Psoas muscle (tissue), 8 donors: ENCODE measurements around the gene PPM1H. TPM values are rescaled to one million over a fixed set of nuclear protein-coding genes. Genes with fewer than 3 reads are reported as not detected.
"Not testable (repeated sequence)": the region's sequence is repeated elsewhere in the genome, so short reads cannot be mapped to it uniquely, and the experiment has no call there.

Source experiments
- ATAC-seq, 4 donors: fragments of 200-7000 bp; cut with Tn5 transposase; one replicate each; pipeline ENCODE4 v1.9.1; 2020; ENCODE audit warnings: moderate library complexity in 3 of 4, mild to moderate bottlenecking in 2 of 4
- DNase-seq, 2 donors: peaks; one replicate each; pipeline ENCODE4 v3.0.0-alpha.2; 2020
- H3K27ac ChIP-seq: fragments of 200-600 bp; one replicate; pipeline ENCODE4 v1.8.0; 2022
- H3K27me3 ChIP-seq, 3 donors: fragments of 200-600 bp in 1 of 3; one replicate each; pipeline versions ENCODE4 v1.6.1 to v1.8.0; 2013 to 2022; ENCODE audit warnings: low read length in 2 of 3, mild to moderate bottlenecking in 2 of 3, moderate library complexity in 1 of 3; ENCODE audit not compliant: insufficient read depth in 3 of 3
- H3K36me3 ChIP-seq, 2 donors: fragments of 200-600 bp in 1 of 2; one replicate each; pipeline versions ENCODE4 v1.6.1 to v1.8.0; 2013 to 2022; ENCODE audit warnings: low read depth in 1 of 2, mild to moderate bottlenecking in 1 of 2, moderate library complexity in 1 of 2; ENCODE audit not compliant: insufficient read depth in 1 of 2
- H3K4me1 ChIP-seq: fragments of 200-600 bp; one replicate; pipeline ENCODE4 v1.8.0; 2022
- H3K4me3 ChIP-seq: fragments of 200-600 bp; one replicate; pipeline ENCODE4 v1.8.0; 2022; ENCODE audit warnings: mild to moderate bottlenecking
- H3K9me3 ChIP-seq: fragments of 200-600 bp; one replicate; pipeline ENCODE4 v1.8.0; 2022
- CTCF ChIP-seq: fragments of 200-600 bp; IDR thresholded peaks from one replicate; pipeline ENCODE4 v1.8.0; 2022; ENCODE audit warnings: antibody characterized with exemption
- WGBS, 3 donors: extraction: QIAGEN DNeasy Blood & Tissue Kit; methylation state at CpG; one replicate each; pipeline versions ENCODE4 v1.1.6 to v1.1.7; 2013; 5-methylcytosine and 5-hydroxymethylcytosine counted together
- intact Hi-C, 2 donors: fragments of 100-400 bp; cut with DNase I; formaldehyde crosslinking; loops; one replicate each; pipeline versions ENCODE4 v1.11.0 to v1.14.2; 2022
- polyA plus RNA-seq, 3 donors: library from polyadenylated mRNA; stranded (reverse); fragments of 200-250 nt; gene quantifications; one replicate each; pipeline ENCODE4 v1.2.3, GENCODE V29; 2013
- total RNA-seq, 4 donors: library from RNA; stranded (reverse); fragmentation: NEBNext Ultra II Directional in 2 of 4; extraction: Animal tissue kit (Norgen Biotek cat#: 25700) in 2 of 4; gene quantifications; one replicate each; pipeline versions ENCODE4 v1.2.1 to v1.2.4, GENCODE V29; 2021 to 2023
- donor health status: healthy with polysubstance abuse.
- donor health status: DM: no; HTN: no; CAD: no; lungs with moderate emphysema.
- donor health status: Bipolar disorder and iron deficiency.
- donor health status: healthy.
- donor health status: DM: yes; HTN: yes; CAD: no.
- donor health status: DM: no; HTN: no; CAD: no.
- donor health status: DM: no; HTN: no; CAD: no.
- donor health status: DM: yes; HTN: yes; CAD: no.

PPM1H gene
- total and polyA plus RNA-seq, 7 donors = 0.65 to 4.3 (median 1.8) TPM

- Histone ChIP-seq H3K36me3 (no peaks in the 10 kb centered on the region), H3K4me1 (peaks cover 11% of the 10 kb centered on the region), H3K27me3 (no peaks in the 10 kb centered on the region), H3K4me3 (no peak overlapping the region), H3K9me3 (no peaks in the 10 kb centered on the region), H3K27ac (no peak overlapping the region)
- TF ChIP-seq CTCF = no peak
- intact Hi-C loops = loop anchor here in 1 of 2 donors (1.0 kb wide), 1 partner anchor 45 kb away; no protein-coding TSS in a partner anchor
- 26 to 34% (median 30%) methylated on average over 11 of the region's 11 CpGs for WGBS, 3 donors
- no peak for ATAC-seq
- no peak for DNase-seq
Measured at GRCh38 chr12:62731055-62731820, 203.7 kb downstream of the PPM1H start.

- Histone ChIP-seq H3K36me3 (no peaks in the 10 kb centered on the region), H3K4me3 (no peak overlapping the region), H3K27ac (no peak overlapping the region), H3K4me1 (peaks cover 11% of the 10 kb centered on the region), H3K9me3 (no peaks in the 10 kb centered on the region), H3K27me3 (no peaks in the 10 kb centered on the region)
- 37 to 64% (median 54%) methylated on average over 2 of the region's 2 CpGs for WGBS, 3 donors
- no peak for TF ChIP-seq CTCF
- intact Hi-C loops = loop anchor here in 1 of 2 donors (1.0 kb wide), 1 partner anchor 44 kb away; no protein-coding TSS in a partner anchor
- DNase-seq = no peak
- ATAC-seq = no peak
Measured at GRCh38 chr12:62730649-62731048, 204.3 kb downstream of the PPM1H start.

GRCh38 chr12:62729579-62730544, 205.1 kb downstream of the PPM1H start:
- intact Hi-C loops, H3K4me3 ChIP-seq, H3K36me3 ChIP-seq, ATAC-seq, H3K27me3 ChIP-seq, DNase-seq, H3K9me3 ChIP-seq, H3K27ac ChIP-seq: not testable (repeated sequence)
- 86 to 89% (median 88%) methylated on average over 13 of the region's 13 CpGs for WGBS, 3 donors
- peaks cover 11% of the 10 kb centered on the region for H3K4me1 ChIP-seq

GRCh38 chr12:62728741-62729140, 206.2 kb downstream of the PPM1H start:
- ATAC-seq = no peak
- H3K9me3 ChIP-seq = no peaks in the 10 kb centered on the region
- DNase-seq = no peak
- WGBS, 3 donors = 71 to 97% (median 94%) methylated on average over 2 of the region's 2 CpGs
- H3K36me3 ChIP-seq = no peaks in the 10 kb centered on the region
- H3K27me3 ChIP-seq = no peaks in the 10 kb centered on the region
- no peak overlapping the region for H3K27ac ChIP-seq
- no peak overlapping the region for H3K4me3 ChIP-seq
- no peak for TF ChIP-seq CTCF
- H3K4me1 ChIP-seq = peaks cover 11% of the 10 kb centered on the region
- intact Hi-C loops = no loop called here

GRCh38 chr12:62726471-62726980, 208.4 kb downstream of the PPM1H start:
- no peaks in the 10 kb centered on the region for H3K9me3 ChIP-seq
- no peaks in the 10 kb centered on the region for H3K27me3 ChIP-seq
- H3K4me3 ChIP-seq = no peak overlapping the region
- no peak overlapping the region for H3K27ac ChIP-seq
- intact Hi-C loops = no loop called here
- 96 to 98% (median 96%) methylated on average over 6 of the region's 6 CpGs for WGBS, 3 donors
- no peak for DNase-seq
- no peak for ATAC-seq
- H3K4me1 ChIP-seq = peaks cover 7% of the 10 kb centered on the region
- no peak for TF ChIP-seq CTCF
- no peaks in the 10 kb centered on the region for H3K36me3 ChIP-seq
